Body of pancreas (tissue), 4 donors: ENCODE measurements around the gene RYR3.

Experiments
- CTCF ChIP-seq, 7 experiments: fragments of 450-650 bp in 4 of 7; fragments of 200-600 bp in 3 of 7; sonication (generic) in 3 of 7; IDR thresholded peaks; one replicate each; pipeline ENCODE4 v1.5.1; 2016 to 2019; ENCODE audit warnings: antibody characterized with exemption in 7 of 7
- POLR2A ChIP-seq, 3 donors: fragments of 450-650 bp; IDR thresholded peaks; one replicate each; pipeline ENCODE4 v1.6.1; 2016; ENCODE audit warnings: antibody characterized with exemption in 3 of 3, mild to moderate bottlenecking in 2 of 3

GRCh38 chr15:33395846-33396245 lies 85.1 kb downstream of the RYR3 start:
- TF ChIP-seq CTCF (IDR thresholded peaks at IDR 0.05), result no peak
- no peak for TF ChIP-seq POLR2A (IDR thresholded peaks at IDR 0.05)
